HepG2 (cell line): ENCODE measurements around the gene STK40. TPM values are rescaled to one million over a fixed set of nuclear protein-coding genes. Genes with fewer than 3 reads are reported as not detected.

ENCODE experiments used
- BHLHE40 ChIP-seq: IDR thresholded peaks from 2 replicates; pipeline ENCODE4 v1.6.1; 2011; ENCODE audit warnings: low read length, improper control_type of control experiment
- CBX1 ChIP-seq: IDR thresholded peaks from one replicate; pipeline ENCODE4 v1.6.1; 2016; ENCODE audit warnings: antibody characterized with exemption, low read depth
- FOSL1 ChIP-seq: sonication (generic); formaldehyde crosslinking; IDR thresholded peaks from 2 replicates; pipeline ENCODE4 v1.9.0; 2021; ENCODE audit warnings: missing genetic modification reagents, borderline replicate concordance
- GATAD1 ChIP-seq: IDR thresholded peaks from 2 replicates; pipeline ENCODE4 v1.6.1; 2016; ENCODE audit warnings: missing genetic modification reagents, missing compliant biosample characterization
- HOXD1 ChIP-seq: sonication (generic); formaldehyde crosslinking; IDR thresholded peaks from 2 replicates; pipeline ENCODE4 v1.5.0; 2020; ENCODE audit warnings: missing genetic modification reagents
- NCOA5 ChIP-seq: sonication (generic); formaldehyde crosslinking; IDR thresholded peaks from 2 replicates; pipeline ENCODE4 v1.4.0; 2020; ENCODE audit warnings: missing genetic modification reagents
- PHF21A ChIP-seq: sonication (generic); formaldehyde crosslinking; IDR thresholded peaks from 2 replicates; pipeline ENCODE4 v1.5.0; 2020; ENCODE audit warnings: mild to moderate bottlenecking, missing genetic modification reagents
- PTBP1 ChIP-seq: fragments of 200-400 bp; formaldehyde crosslinking; IDR thresholded peaks from 2 replicates; pipeline ENCODE4 v1.6.1; 2018; ENCODE audit warnings: low read length, low read depth; ENCODE audit not compliant: poor library complexity, severe bottlenecking
- SIX1 ChIP-seq: sonication (generic); formaldehyde crosslinking; IDR thresholded peaks from 2 replicates; pipeline ENCODE4 v1.4.0; 2020; ENCODE audit warnings: missing genetic modification reagents, borderline replicate concordance
- SOX5 ChIP-seq: IDR thresholded peaks from 2 replicates; pipeline ENCODE4 v1.6.1; 2016; ENCODE audit warnings: borderline replicate concordance
- SRSF1 ChIP-seq: fragments of 200-400 bp; formaldehyde crosslinking; optimal IDR thresholded peaks from 2 replicates; pipeline ENCODE3; 2017; ENCODE audit warnings: mild to moderate bottlenecking, low read depth, low read length, moderate library complexity
- TP53 ChIP-seq: sonication (generic); formaldehyde crosslinking; conservative IDR thresholded peaks from 2 replicates; pipeline ENCODE4 v1.4.0; 2020; ENCODE audit warnings: missing genetic modification reagents
- ZFP36 ChIP-seq: fragments of 150-350 bp; IDR thresholded peaks from 2 replicates; pipeline ENCODE4 v1.6.1; 2018; ENCODE audit warnings: borderline replicate concordance, low read length, low read depth; ENCODE audit not compliant: partially characterized antibody
- ZNF180 ChIP-seq: sonication (generic); formaldehyde crosslinking; IDR thresholded peaks from 2 replicates; pipeline ENCODE4 v1.4.0; 2020; ENCODE audit warnings: low read depth, missing genetic modification reagents, borderline replicate concordance
- ZNF251 ChIP-seq: sonication (generic); formaldehyde crosslinking; IDR thresholded peaks from 2 replicates; pipeline ENCODE4 v1.9.0; 2021; ENCODE audit warnings: mild to moderate bottlenecking, missing genetic modification reagents
- ZNF510 ChIP-seq: sonication (generic); formaldehyde crosslinking; IDR thresholded peaks from 2 replicates; pipeline ENCODE4 v1.4.0; 2020; ENCODE audit warnings: low read depth, mild to moderate bottlenecking, missing genetic modification reagents
- ZNF564 ChIP-seq: sonication (generic); formaldehyde crosslinking; IDR thresholded peaks from 2 replicates; pipeline ENCODE4 v1.8.1; 2023; ENCODE audit warnings: mild to moderate bottlenecking, missing genetic modification reagents
- ZSCAN29 ChIP-seq: sonication (generic); formaldehyde crosslinking; conservative IDR thresholded peaks from 2 replicates; pipeline ENCODE4 v1.4.0; 2020; ENCODE audit warnings: mild to moderate bottlenecking, missing genetic modification reagents
- ZSCAN9 ChIP-seq: IDR thresholded peaks from 2 replicates; pipeline ENCODE4 v1.6.1; 2016; ENCODE audit warnings: borderline replicate concordance
- polyA plus RNA-seq, 8 experiments: library from polyadenylated mRNA; depleted of rRNA in 3 of 8; stranded (reverse) in 7 of 8; unstranded in 1 of 8; fragments of >200 nt; fragmentation: Illumina TruSeq in 4 of 8; extraction: Trizol in 4 of 8; gene quantifications; 2 replicates each; pipeline versions ENCODE4 v1.2.1 to v1.2.3, GENCODE V29; 2011 to 2016; ENCODE audit warnings: low read depth in 4 of 8, missing spikeins in 1 of 8, mixed read lengths in 1 of 8; ENCODE audit not compliant: insufficient read depth in 1 of 8
- total RNA-seq, 5 experiments: library from RNA; depleted of rRNA; stranded (reverse); fragments of >200 nt; fragmentation: Illumina TruSeq; extraction: Trizol; gene quantifications; 2 replicates each; pipeline ENCODE4 v1.2.3, GENCODE V29; 2016; ENCODE audit warnings: low read depth in 1 of 5
- TF ChIP-seq, protein P1 (sequence below): sonication (generic); formaldehyde crosslinking; IDR thresholded peaks from 2 replicates; pipeline ENCODE4 v1.4.0; 2020; ENCODE audit warnings: missing genetic modification reagents
- TF ChIP-seq, protein P2 (sequence below): sonication (generic); formaldehyde crosslinking; IDR thresholded peaks from 2 replicates; pipeline ENCODE4 v1.4.0; 2020; ENCODE audit warnings: missing genetic modification reagents, borderline replicate concordance
- TF ChIP-seq, protein P3 (sequence below): sonication (generic); formaldehyde crosslinking; IDR thresholded peaks from 2 replicates; pipeline ENCODE4 v1.8.0; 2023; ENCODE audit warnings: mild to moderate bottlenecking, missing genetic modification reagents

STK40 gene
- total and polyA plus RNA-seq, 2 of the 13 experiments (the other 11 are each of a cell fraction or from before 2014, with no cell fraction given), result 33.8 to 35.1 TPM

DNA sequence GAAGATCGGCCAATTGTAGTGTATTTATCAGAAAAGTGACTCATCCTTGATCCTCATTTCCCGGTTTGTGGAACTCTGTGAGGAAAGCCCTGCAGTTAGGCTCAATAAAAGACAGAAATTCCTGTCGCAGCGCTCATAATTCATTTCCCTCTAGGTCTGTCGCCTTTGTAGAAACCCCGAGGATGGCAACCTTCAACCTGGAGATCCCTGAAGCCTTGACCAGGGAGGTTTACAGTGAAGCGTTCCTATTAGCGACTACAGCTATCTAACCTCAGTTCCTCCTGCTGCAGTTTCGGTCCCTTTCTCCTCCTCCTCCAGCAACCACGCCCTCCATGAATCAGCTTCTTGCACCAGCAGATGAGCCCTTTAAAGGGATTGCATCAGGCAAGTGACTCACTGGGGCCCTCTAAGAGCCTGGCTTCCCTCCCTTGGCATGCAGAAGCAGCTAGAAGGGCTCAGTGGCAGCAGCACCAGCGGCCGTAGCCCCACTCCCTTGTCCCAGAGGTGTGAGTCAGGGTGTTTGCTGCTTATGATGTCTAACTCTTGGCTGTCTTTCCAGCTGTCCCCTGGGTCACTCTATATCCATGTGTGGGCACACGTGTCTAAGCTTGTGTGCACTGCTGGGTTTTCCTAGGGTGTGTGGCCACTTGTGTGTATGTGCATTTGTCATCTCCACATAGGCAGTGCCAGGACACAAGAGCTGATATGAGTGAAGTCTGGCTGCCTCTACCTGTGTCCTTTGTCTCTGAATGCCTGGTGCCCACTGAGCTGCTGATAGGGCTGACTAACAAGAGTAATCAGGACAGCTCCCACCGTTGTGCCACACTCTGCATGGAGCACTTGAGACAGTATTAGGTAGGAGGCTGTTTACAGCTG lies 779 bp upstream of the STK40 start (continued):
- TF ChIP-seq, protein P1, sequence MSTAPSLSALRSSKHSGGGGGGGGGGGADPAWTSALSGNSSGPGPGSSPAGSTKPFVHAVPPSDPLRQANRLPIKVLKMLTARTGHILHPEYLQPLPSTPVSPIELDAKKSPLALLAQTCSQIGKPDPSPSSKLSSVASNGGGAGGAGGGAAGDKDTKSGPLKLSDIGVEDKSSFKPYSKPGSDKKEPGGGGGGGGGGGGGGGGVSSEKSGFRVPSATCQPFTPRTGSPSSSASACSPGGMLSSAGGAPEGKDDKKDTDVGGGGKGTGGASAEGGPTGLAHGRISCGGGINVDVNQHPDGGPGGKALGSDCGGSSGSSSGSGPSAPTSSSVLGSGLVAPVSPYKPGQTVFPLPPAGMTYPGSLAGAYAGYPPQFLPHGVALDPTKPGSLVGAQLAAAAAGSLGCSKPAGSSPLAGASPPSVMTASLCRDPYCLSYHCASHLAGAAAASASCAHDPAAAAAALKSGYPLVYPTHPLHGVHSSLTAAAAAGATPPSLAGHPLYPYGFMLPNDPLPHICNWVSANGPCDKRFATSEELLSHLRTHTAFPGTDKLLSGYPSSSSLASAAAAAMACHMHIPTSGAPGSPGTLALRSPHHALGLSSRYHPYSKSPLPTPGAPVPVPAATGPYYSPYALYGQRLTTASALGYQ (CRISPR knock-in tag), result no peak
- TF ChIP-seq SRSF1 (no peak), CBX1 (peak; percentile 82), ZSCAN29 (0 out of 2 replicates have a peak, but pooled peaks have one; percentile 65), TP53 (CRISPR knock-in tag) (no peak), HOXD1 (CRISPR knock-in tag) (no peak), ZNF251 (no peak), ZNF510 (no peak), ZFP36 (no peak), BHLHE40 (peak; percentile 42), PHF21A (CRISPR knock-in tag) (no peak; the same call in 1 of the 2 replicates), NCOA5 (CRISPR knock-in tag) (no peak), SIX1 (CRISPR knock-in tag) (no peak), FOSL1 (peak; percentile 90), ZNF180 (CRISPR knock-in tag) (no peak), GATAD1 (CRISPR knock-in tag) (no peak; the same call in none of the 2 replicates), ZNF564 (CRISPR knock-in tag) (no peak; the same call in 1 of the 2 replicates), ZSCAN9 (no peak; the same call in 1 of the 2 replicates), SOX5 (CRISPR knock-in tag) (peak; percentile 56), PTBP1 (no peak)
- TF ChIP-seq, protein P2, sequence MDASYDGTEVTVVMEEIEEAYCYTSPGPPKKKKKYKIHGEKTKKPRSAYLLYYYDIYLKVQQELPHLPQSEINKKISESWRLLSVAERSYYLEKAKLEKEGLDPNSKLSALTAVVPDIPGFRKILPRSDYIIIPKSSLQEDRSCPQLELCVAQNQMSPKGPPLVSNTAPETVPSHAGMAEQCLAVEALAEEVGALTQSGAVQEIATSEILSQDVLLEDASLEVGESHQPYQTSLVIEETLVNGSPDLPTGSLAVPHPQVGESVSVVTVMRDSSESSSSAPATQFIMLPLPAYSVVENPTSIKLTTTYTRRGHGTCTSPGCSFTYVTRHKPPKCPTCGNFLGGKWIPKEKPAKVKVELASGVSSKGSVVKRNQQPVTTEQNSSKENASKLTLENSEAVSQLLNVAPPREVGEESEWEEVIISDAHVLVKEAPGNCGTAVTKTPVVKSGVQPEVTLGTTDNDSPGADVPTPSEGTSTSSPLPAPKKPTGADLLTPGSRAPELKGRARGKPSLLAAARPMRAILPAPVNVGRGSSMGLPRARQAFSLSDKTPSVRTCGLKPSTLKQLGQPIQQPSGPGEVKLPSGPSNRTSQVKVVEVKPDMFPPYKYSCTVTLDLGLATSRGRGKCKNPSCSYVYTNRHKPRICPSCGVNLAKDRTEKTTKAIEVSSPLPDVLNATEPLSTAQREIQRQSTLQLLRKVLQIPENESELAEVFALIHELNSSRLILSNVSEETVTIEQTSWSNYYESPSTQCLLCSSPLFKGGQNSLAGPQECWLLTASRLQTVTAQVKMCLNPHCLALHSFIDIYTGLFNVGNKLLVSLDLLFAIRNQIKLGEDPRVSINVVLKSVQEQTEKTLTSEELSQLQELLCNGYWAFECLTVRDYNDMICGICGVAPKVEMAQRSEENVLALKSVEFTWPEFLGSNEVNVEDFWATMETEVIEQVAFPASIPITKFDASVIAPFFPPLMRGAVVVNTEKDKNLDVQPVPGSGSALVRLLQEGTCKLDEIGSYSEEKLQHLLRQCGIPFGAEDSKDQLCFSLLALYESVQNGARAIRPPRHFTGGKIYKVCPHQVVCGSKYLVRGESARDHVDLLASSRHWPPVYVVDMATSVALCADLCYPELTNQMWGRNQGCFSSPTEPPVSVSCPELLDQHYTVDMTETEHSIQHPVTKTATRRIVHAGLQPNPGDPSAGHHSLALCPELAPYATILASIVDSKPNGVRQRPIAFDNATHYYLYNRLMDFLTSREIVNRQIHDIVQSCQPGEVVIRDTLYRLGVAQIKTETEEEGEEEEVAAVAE (CRISPR knock-in tag), result peak; percentile 13
- TF ChIP-seq, protein P3, sequence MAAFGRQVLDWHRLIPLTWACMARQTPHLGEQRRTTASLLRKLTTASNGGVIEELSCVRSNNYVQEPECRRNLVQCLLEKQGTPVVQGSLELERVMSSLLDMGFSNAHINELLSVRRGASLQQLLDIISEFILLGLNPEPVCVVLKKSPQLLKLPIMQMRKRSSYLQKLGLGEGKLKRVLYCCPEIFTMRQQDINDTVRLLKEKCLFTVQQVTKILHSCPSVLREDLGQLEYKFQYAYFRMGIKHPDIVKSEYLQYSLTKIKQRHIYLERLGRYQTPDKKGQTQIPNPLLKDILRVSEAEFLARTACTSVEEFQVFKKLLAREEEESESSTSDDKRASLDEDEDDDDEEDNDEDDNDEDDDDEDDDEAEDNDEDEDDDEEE (CRISPR knock-in tag), result no peak
